AG04449 (cell line): ENCODE results near the gene CINP.
"Not testable (repeated sequence)": the region's sequence is repeated elsewhere in the genome, so short reads cannot be mapped to it uniquely, and the experiment has no call there.

Experiments used
- CTCF ChIA-PET: fragments of 350-600 bp; formaldehyde crosslinking; extraction: SDS; loops from one replicate; lab custom pipeline; 2021; ENCODE audit warnings: antibody characterized with exemption; lab: Yijun Ruan, JAX
- POLR2A ChIA-PET: fragments of 400-600, 350-600 bp; formaldehyde crosslinking; extraction: SDS; loops from one replicate; lab custom pipeline; 2020; ENCODE audit warnings: antibody characterized with exemption, inconsistent platforms; lab: Yijun Ruan, JAX
- DNase-seq: peaks from one replicate; pipeline ENCODE4 v3.0.0-alpha.2; 2010; ENCODE audit warnings: low read depth, low spot score
- H3K4me3 ChIP-seq: 2 replicates; pipeline ENCODE4 v1.5.1; 2011; ENCODE audit warnings: low read depth, mild to moderate bottlenecking, control low read depth, low read length
- CTCF ChIP-seq: IDR thresholded peaks from one replicate; pipeline ENCODE4 v1.5.1; 2011; ENCODE audit warnings: mild to moderate bottlenecking, moderate library complexity, low read length, control low read depth, inconsistent platforms; ENCODE audit not compliant: insufficient read depth; ENCODE audit errors: missing control alignments

The CINP gene

GRCh38 chr14:102304611-102305506, 57.8 kb downstream of the CINP start, which contains the start of gene MOK:
Gene MOK (minus strand): TSS chr14:102305164. CDS start chr14:102304968, 196 bp downstream.
- peak; percentile 70 for DNase-seq
- ChIA-PET POLR2A (interaction anchor here (0.7 kb wide), 2 partner anchors 9 to 24 kb away, joined by 3 to 5 read pairs; no protein-coding TSS in a partner anchor), CTCF (interaction anchor here (0.6 to 3.7 kb wide), 8 partner anchors 10 to 206 kb away, joined by 3 to 34 read pairs (median 4); no protein-coding TSS in a partner anchor)
- peak within 1 kb of the TSS; percentile 84 for H3K4me3 ChIP-seq
- TF ChIP-seq CTCF, result no peak

- ChIA-PET POLR2A (no interaction called here), CTCF (interaction anchor here (1.9 to 3.7 kb wide), 3 partner anchors 8 to 14 kb away, joined by 10 to 34 read pairs (median 16); no protein-coding TSS in a partner anchor)
- DNase-seq, result no peak
- no peak overlapping the region for H3K4me3 ChIP-seq
- TF ChIP-seq CTCF, result no peak
These were observed 59.0 kb downstream of the CINP start for GRCh38 chr14:102303664-102304063.

- ChIA-PET CTCF (interaction anchor here (0.8 to 1.9 kb wide), 3 partner anchors 16 to 24 kb away, joined by 3 to 5 read pairs (median 3); no protein-coding TSS in a partner anchor), POLR2A (interaction anchor here (0.6 kb wide), 1 partner anchor 26 kb away, joined by 5 read pairs; no protein-coding TSS in a partner anchor)
- not testable (repeated sequence) for DNase-seq, H3K4me3 ChIP-seq
These were observed 64.2 kb downstream of the CINP start for GRCh38 chr14:102298303-102299070.
